Measurements from ENCODE around the gene KRTAP3-2.

KRTAP3-2 gene

DNA sequence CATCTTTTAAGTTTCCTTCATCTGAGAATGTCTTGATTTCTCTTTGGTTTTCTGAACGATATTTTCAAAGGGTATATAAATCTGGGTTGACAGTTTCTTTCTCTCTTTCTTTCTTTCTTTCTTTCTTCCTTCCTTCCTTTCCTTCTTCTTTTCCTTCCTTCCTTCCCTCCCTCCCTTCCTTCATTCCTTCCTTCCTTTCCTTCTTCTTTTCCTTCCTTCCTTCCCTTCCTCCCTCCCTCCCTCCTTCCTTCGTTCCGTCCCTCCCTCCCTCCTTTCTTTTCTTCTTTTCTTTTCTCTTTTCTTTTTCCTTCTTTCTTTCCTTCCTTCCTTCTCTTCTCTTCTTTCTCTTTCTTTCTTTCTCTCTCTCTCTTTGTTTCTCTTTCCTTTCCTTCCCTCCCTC lies 25.3 kb downstream of the KRTAP3-2 start:
- DNase-seq (ENCODE audit: extremely low read depth in 1 of 2, low read depth in 1 of 2): no peak

DNA sequence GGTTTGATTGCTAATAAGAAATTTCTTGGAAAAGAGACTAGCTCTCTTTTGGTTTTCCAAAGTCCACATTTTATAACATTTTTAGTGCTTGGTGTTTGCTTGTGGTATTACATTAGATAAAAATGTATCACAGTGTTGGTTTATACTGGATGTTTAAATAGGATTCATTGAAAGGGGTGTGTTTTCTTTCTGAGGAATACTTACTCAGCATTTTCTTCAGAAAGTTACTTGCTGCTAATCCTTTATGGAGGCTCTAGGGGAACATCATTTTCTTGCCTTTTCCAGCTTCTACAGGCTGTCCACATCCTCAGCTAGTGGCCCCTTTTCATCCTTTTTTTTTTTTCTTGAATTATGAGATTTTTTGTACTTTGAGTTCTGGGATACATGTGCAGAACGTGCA lies 32.1 kb downstream of the KRTAP3-2 start:
- DNase-seq (ENCODE audit: extremely low read depth in 1 of 2, low read depth in 1 of 2): no peak

DNA sequence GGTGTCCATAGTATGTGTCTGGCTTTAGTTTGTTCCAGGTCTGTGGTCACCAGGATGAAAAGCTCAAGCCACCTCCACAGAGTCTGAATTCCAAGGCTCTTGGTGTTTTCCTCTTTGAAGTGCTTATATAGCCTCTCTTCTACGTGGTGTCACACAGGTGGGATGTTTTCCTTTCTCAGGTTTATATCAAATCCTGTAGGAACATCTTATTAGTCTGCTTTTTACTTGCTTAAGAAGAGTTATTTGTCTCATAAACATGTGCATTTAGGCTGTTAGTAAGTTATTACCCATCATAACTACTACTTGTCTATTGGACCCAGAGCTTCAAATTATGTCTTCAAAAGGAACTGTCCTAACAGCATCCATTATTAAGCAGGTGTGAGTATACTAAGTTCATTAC lies 32.9 kb downstream of the KRTAP3-2 start, which contains the start of gene KRT39:
Gene KRT39, minus strand, starts transcription at position 101 of the 400 bp plus-strand sequence. Its CDS starts 92 bp downstream, at position 9.
- no peak for DNase-seq (ENCODE audit: extremely low read depth in 1 of 2, low read depth in 1 of 2)

DNA sequence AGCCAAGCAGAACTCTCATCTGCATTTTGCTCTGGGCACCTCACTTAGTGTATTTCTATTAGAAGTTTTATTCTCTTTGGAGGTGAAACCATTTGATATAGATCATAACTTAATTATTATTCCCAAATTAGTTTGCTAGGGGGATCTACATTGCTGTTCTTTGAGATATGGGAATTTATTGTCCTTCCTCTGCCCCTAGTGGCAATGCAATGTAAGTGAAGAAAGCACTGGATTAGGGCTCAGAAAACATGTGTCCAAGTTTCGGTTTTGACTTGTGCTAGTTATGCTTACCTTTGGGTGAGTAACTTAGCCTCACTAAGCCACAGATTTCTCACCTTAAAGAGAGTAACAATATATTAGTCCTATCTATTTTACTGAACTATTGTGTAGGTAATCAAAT lies 35.9 kb downstream of the KRTAP3-2 start:
- no peak for DNase-seq (ENCODE audit: extremely low read depth in 1 of 2, low read depth in 1 of 2)

DNA sequence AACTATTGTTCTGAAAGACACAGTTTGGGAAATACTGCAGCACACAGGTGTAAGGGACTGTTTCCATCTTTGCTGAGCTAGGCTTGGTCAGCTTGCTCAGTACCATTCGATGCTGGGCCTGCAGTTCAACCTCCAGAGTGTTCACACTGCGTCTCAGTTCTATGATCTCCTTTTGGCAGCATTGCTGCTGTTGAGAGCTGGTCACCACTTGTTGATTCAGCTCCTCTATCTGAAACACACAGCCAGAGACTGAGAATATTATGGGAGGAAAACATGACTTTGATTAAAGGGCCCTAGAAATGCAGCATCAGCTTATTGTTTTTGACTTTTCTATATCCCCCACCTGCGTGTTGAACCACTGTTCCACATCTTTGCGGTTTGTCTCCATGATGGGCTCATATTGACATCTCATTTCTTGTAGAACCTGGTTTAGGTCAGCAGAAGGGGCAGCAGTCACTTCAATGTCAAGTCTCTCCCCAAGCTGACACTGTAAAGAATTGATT lies 37.6 kb downstream of the KRTAP3-2 start:
- DNase-seq (ENCODE audit: extremely low read depth in 1 of 2, low read depth in 1 of 2): no peak

DNA sequence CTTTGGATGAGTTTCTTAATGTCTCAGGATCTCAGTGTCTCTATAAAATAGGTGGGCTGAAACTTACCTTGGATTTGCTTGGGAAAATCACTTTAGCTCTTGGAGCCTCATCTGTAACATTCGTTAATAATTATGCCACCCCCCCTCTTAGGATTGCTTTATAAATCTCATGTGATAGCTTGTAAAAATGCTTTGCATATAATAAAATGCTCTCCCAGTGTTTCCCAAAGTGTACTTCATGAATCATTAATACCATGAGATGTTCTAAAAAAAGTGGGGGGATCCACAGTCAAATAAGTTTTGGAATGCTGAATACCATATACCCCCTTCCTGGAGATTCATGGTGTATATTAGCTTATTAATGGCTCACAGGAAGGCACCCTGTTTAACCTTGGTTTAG lies 38.1 kb downstream of the KRTAP3-2 start:
- no peak for DNase-seq (ENCODE audit: extremely low read depth in 1 of 2, low read depth in 1 of 2)

DNA sequence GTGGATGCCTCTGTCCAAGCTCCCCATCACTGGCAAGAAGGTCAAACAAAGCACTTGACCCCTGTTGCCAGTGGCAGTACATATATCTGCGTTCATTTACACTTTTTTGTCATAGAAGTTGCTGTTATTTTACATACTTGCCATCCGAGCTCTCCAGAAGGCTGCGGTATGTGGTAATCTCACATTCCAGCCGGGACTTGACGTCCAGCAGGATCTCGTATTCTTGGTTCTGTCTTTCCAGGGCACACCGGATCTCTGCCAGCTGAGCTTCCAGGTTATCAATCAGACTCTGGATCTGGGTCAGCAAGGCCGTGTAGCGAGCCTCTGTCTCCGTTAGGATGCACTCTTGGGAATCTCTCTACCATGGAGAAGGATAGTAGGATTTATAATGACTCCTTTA lies 39.6 kb downstream of the KRTAP3-2 start:
- DNase-seq (ENCODE audit: extremely low read depth in 1 of 2, low read depth in 1 of 2): no peak

DNA sequence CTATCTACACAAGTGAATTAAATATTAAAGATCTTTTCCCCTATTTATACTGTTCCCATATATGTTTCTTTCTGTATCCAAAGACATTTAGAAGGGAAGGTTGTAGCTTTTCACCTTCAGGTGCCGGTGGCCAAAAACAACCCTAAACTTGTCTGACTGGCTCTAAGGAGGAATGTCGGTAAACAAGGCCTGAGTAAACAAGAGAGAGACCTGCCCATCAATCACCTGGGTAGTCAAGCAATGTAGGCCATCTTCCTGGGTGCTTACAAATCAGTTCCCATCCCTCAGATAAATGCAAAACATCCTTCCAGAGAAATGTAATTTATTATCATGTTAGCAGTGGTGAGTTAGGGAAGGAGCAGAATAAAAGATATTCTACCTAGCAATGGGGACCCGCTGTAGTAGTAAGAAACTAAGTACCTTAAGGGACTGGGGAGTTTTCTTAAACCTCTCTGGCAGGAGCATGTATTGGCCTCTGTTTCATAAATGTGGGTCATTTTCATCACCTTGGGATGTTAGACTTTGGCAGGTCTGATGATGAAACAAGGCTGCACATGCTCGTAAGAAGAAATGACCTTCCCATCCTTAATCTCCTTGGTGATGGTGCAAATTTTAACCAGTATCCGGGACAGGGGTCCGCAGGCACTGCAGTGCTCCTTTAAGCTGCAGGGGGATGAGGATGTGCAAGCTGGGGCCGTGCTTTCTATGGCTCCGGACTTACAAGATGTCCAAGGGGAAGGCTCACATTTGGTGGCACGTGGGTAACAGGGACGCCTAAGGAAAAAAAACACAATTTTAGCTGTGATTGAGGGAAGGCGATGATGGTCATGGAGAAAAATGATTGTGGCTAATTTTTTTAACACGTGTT lies 41.4 kb downstream of the KRTAP3-2 start:
- no peak for DNase-seq (ENCODE audit: extremely low read depth in 1 of 2, low read depth in 1 of 2)

DNA sequence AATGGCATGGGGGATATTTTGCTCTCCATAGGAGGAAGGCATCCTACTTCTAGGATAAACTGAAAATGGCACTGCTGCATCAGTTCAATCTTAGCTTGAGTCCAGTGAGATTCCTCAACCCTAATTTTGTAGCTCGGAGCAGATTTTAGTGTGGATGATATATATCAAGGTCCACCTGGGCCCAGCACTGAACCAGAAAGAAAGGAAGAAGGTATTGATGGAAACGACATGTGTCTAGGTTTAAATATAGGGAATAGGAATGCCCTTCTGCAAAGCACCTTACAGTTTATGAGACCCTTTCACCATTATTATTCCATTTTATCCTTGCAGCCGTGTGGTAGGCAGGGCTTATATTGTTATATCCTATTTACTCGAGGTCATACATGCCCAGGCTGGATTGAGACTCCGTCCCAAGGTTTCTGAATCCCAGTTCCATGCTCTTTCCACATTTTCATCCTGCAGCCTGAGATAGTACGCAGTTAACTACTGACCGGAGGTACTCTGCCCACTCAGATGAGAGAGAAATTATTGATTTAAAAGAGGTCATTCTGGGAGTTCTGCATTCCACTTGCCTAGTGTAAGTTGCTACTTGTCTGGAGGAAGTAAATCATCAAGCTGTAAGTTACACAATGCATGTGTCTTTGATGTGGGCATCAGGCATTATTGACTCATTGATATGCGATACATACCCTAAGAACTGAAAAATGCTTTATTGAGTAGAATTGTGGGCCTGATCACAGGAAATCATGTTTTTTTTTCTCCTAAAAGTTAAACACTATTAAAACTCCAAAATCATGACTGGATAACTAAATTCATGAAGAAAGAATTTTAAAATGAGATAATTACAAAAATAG lies 43.1 kb downstream of the KRTAP3-2 start:
- DNase-seq (ENCODE audit: extremely low read depth in 1 of 2, low read depth in 1 of 2): no peak

DNA sequence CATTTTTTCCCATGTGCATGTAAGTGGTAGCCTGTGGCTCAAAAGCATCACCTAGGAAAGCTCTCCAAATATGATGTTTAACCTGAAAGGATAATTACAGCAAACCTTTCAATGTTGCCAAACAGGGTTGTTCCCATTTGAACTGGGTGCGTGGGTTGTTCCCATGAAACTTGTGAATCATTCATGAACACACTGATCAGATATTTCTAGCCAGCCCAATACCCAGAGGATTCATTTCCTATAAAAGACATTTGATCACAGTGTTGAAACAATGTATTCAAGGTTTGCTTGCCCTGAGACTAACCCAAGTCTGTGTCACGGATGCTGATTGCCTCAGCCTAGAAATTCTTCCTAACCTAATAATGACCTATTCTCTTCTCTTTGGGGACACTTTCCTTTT lies 45.8 kb downstream of the KRTAP3-2 start:
- peak in 1 of 2 donors; percentile 19 for DNase-seq (ENCODE audit: extremely low read depth in 1 of 2, low read depth in 1 of 2)

DNA sequence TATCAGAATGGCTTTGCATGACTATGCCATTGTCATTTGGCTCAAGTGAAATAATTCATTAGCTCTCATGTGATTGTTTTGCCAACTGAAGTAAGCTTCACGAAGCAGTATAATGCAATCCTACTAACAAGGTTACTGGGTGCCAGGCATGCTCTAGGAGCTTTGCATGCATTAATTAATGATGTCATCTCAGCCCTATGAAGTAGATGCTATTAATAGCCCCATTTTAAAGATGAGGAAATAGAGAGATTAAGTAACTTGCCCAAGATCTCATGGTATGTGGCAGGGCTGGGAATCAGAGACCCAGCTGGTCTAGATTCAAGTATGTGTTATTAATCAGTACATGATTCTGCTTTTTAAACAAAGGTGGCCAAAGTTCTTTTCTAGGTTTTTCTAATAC lies 47.0 kb downstream of the KRTAP3-2 start:
- DNase-seq (ENCODE audit: extremely low read depth in 1 of 2, low read depth in 1 of 2): no peak

DNA sequence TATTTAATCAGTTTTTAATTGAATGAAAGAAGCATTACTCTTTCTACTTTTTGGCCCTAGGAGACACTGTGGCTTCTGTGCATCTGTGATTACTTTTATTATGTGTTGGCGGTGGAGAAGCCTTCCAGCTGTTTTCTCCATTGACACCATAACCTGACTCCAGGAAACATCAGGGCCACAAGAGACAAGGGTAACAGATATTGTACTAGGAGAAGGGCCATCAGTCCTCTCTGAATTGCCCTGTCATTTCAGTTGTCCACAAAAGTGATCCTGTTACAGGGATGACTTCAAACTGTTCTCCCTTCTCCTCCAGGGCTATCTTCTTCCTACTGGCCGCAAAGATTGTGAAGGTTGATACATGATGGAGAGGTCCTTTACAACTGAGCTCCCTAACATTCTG lies 47.6 kb downstream of the KRTAP3-2 start:
- no peak for DNase-seq (ENCODE audit: extremely low read depth in 1 of 2, low read depth in 1 of 2)

DNA sequence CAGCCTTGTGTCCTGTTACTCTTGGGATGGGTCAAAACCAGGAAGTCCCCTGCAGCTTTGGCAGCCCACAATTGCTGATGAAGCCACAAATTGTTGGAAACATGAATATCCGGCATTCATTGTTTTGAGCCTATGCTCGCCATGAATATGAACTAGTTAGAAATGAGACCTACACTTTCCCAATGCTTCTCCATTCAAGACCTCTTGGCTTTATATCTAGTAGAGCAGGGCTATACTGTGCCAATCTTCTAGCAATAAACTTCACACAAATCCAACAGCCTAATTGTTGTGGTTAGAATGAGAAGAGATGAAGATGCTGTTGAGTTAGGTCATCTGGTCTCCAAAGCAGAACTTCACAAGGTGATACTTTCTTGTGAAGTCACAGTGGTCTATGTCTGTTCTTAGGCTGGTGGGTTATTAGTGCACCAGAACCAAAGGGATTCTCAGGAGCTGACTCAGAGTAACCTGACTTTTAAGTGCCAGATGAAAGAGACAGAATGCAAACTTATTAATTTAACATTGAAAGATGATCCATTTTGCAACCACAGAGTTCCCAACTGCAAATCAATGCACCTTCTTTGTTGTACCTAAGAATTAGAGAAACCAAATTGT lies 48.6 kb downstream of the KRTAP3-2 start:
- no peak for DNase-seq (ENCODE audit: extremely low read depth in 1 of 2, low read depth in 1 of 2)

DNA sequence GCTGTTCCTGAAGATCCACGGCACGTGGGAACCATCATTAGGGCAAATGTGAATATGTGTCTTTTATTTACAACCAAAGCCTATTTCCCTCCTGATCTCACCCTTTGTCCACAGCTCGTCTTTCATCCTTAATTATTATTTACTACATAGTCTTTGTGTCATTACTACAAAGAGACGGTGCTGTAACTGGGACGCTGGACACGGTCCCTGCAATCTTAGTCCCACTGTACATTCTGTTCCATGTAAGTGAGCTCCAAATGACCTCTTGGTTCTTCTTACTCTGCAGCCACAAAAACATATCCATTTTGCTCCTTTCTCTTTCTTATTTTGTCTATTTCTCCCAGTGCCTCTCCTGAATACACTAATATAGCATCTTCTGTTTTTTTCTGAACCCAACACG lies 49.5 kb downstream of the KRTAP3-2 start:
- DNase-seq (ENCODE audit: extremely low read depth in 1 of 2, low read depth in 1 of 2): no peak

DNA sequence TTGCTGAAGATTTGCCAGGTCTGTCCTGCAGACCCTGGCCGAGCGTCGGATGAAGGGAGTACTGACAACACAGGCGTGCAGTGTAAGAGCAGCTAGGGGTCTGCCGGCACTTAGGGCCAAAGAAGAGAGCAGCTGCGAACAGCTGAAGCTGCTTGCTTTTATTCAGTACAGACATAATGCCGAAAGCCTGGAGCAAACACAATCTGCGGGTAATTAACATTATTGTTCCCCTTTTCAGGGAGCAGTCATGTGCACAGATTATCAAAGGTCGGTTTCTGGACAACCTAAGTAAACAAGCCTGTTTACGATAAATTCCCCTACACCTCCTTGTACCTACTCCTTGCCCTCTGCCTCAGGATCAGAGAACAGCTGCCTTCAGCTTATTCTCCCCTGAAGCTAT lies 50.3 kb downstream of the KRTAP3-2 start:
- no peak for DNase-seq (ENCODE audit: extremely low read depth in 1 of 2, low read depth in 1 of 2)

Measured in stimulated activated CD8-positive, alpha-beta memory T cell treated with anti-CD3 and anti-CD28 coated beads, Interleukin-7, amount 100 ng/mL, for 48 hours (primary cell).